G401.6 (cell line): ENCODE measurements around the gene STX19.
"Not testable (repeated sequence)": the region's sequence is repeated elsewhere in the genome, so short reads cannot be mapped to it uniquely, and the experiment has no call there.

Experiments
- FAIRE-seq: peaks from 2 replicates; lab custom pipeline; 2012; peaks lifted over from hg19 to GRCh38; lab: Jason Lieb, UNC

Gene STX19

DNA sequence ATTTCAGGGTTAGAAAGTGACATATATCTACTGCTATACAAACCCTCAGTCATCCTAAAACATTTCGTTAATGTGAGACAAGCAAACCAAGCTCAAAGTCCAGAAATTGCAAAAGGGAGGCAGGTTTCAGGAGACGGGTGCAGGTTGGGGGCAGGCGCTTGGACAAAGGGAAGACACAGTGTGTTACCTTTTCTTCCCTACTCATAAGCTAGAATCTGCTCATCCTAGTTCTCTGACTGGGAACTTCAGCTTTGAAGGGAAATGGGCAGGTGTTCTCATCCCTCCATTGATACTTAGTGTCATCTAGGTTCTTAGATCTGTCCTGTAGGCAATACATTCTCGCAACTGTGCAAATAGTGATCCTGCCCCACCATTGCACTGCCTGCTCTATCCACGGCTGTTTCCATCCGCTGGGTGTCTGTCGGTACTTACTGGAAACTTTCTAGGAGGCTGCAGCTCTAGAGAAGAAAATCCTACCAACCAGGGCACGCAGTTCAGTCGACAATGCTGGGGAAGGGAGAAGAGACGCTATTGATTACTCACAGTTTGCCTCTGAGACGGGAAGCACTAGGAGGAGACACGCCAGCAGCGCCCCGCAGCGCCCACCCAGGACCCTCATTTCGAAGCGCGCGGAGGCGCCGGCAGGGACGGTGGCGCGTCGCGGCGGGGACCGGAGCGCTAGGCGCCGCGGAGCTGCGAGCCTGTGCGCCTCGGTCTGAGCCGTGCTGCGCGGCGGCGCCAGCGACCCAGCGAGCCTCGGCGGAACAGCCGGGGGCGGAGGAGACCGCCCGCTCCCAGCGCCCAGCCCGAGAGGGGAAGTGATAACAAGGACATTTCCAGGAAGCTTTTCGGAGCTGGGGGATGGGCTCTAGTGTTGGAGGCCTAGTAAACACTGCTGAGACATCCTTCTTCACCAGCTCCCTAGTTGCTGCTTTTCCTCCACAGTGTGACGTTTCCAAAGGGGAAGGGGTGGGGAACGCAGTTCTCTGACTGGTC is 55.0 kb downstream of the STX19 start, which contains the start of gene PROS1:
PROS1 (minus strand) TSS at position 766 of the 996 bp plus-strand sequence; CDS start at position 619, 147 bp downstream.
- no peak for FAIRE-seq

DNA sequence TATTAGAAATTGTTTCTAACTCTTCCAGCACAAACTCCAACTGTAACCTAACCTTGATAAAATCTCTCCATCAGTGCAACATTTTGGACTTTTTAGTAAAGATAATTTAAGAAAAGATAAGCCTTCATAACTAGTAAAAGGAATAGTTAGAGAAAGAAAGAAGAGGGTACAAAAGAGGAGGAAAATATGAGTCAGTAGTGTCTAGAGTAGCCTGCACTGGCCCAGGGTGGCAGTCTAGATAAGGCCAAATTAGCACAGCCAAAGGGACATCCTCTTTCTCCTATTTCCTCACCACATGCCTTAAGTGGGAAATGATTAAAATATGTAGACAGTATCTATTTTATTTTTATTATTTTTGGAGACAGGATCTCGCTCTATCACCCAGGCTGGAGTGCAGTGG is 58.4 kb downstream of the STX19 start:
- no peak for FAIRE-seq

DNA sequence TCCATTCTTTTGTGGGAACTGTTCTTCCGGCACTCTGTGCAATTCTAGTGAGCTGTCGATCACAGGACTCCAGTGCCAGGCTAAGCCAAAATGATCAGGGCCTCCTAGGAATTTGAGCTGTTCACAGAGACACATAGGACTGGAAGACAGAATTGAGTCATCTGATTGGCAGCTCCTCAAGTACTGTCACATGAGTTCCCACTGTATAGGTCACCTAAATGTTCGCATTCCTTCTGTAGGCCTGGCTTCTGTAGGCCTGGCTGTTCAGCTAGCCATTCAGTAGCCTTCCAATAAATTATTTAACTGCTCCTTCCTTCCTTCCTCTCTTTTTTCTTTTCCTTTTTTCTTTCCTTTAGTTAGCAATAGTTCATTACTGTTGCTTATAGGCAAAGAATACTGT is 59.0 kb downstream of the STX19 start:
- FAIRE-seq, result no peak

DNA sequence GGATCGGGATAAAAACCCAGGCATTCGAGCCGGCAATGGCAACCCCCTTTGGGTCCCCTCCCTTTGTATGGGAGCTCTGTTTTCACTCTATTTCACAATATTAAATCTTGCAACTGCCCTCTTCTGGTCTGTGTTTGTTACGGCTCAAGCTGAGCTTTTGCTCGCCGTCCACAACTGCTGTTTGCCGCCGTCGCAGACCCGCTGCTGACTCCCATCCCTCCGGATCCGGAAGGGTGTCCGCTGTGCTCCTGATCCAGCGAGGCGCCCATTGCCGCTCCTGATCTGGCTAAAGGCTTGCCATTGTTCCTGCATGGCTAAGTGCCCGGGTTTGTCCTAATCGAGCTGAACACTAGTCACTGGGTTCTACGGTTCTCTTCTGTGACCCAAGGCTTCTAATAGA is 63.3 kb downstream of the STX19 start:
- not testable (repeated sequence) for FAIRE-seq
